Gastrocnemius medialis (tissue), 4 donors: ENCODE data around the gene NOX5. TPM values are rescaled to one million over a fixed set of nuclear protein-coding genes. Genes with fewer than 3 reads are reported as not detected.

ENCODE experiments used
- ATAC-seq, 2 donors: fragments of 150-250 bp; one replicate each; pipeline ENCODE4 v1.9.1; 2016
- DNase-seq, 2 donors: peaks; one replicate each; pipeline ENCODE4 v3.0.0-alpha.2; 2019
- H3K27ac ChIP-seq, 4 donors: fragments of 200-600 bp; sonication (generic); 1 replicate in 1 of 4; 2 replicates in 3 of 4; pipeline ENCODE4 v1.5.1; 2016 to 2018; ENCODE audit warnings: mild to moderate bottlenecking in 2 of 4, moderate library complexity in 1 of 4
- H3K27me3 ChIP-seq, 3 donors: fragments of 200-600 bp; sonication (generic) in 2 of 3; 1 replicate in 1 of 3; 2 replicates in 2 of 3; pipeline versions ENCODE4 v1.5.1 to v1.6.0; 2016 to 2019; ENCODE audit warnings: mild to moderate bottlenecking in 1 of 3, moderate library complexity in 1 of 3
- H3K36me3 ChIP-seq, 2 donors: fragments of 200-600 bp; sonication (generic) in 1 of 2; one replicate each; pipeline ENCODE4 v1.5.1; 2017 to 2018
- H3K4me1 ChIP-seq, 2 donors: fragments of 200-600 bp; sonication (generic) in 1 of 2; one replicate each; pipeline ENCODE4 v1.5.1; 2016 to 2017; ENCODE audit warnings: mild to moderate bottlenecking in 2 of 2
- H3K4me3 ChIP-seq, 4 donors: fragments of 200-600 bp; sonication (generic) in 3 of 4; 1 replicate in 1 of 4; 2 replicates in 3 of 4; pipeline ENCODE4 v1.5.1; 2016 to 2019; ENCODE audit warnings: mild to moderate bottlenecking in 2 of 4
- H3K9me3 ChIP-seq, 3 donors: fragments of 200-600 bp; sonication (generic) in 2 of 3; 1 replicate in 1 of 3; 2 replicates in 2 of 3; pipeline ENCODE4 v1.5.1; 2016 to 2019
- POLR2A ChIP-seq, 2 donors: fragments of 450-650 bp; IDR thresholded peaks; one replicate each; pipeline ENCODE4 v1.6.1; 2017; ENCODE audit warnings: antibody characterized with exemption in 2 of 2, mild to moderate bottlenecking in 2 of 2, moderate library complexity in 2 of 2
- in situ Hi-C, 4 donors: fragments of 200-750 bp; cut with MboI; loops; one replicate each; pipeline versions ENCODE4 v1.15.0 to v1.8.0; 2017; ENCODE audit warnings: low sequenced_read_pairs in 4 of 4
- intact Hi-C: fragments of 100-400 bp; cut with DNase I; formaldehyde crosslinking; loops from one replicate; pipeline ENCODE4 v1.15.1; 2023; ENCODE audit warnings: low total_unique reads
- total RNA-seq, 4 donors: library from RNA; depleted of rRNA; stranded (reverse); fragments of >200 nt; gene quantifications; one replicate each; pipeline versions ENCODE4 v1.1.0 to v1.2.3, GENCODE V29; 2016
- TF ChIP-seq, protein P1 (sequence below), 5 experiments: fragments of 450-650 bp in 3 of 5; fragments of 200-600 bp in 2 of 5; sonication (generic) in 2 of 5; IDR thresholded peaks in 4 of 5; conservative IDR thresholded peaks in 1 of 5; 1 replicate in 4 of 5; 2 replicates in 1 of 5; pipeline ENCODE4 v1.5.1; 2016 to 2019; ENCODE audit warnings: antibody characterized with exemption in 5 of 5, mild to moderate bottlenecking in 3 of 5, moderate library complexity in 3 of 5

Gene NOX5
- total RNA-seq, 4 donors from 2014 or later, result not detected

DNA sequence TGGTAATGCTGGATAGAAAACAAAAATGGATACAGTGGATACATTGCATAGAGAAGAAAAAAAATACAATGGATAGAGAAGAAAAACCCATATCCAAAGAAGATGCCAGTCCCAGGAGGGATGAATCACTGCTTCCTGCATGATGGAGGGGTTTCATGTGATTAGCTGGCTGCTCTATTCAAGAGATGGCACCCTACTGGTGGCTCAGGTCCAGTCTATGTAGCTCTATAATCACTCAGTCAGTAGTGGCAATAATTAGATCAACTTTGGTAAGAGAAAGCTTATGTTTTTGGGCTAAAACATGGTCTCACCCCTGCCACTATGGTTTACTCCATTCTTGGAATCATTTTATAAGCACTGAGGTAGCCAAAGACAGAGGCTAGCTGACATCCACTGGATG lies 33.7 kb upstream of the NOX5 start:
- Histone ChIP-seq H3K9me3 (no peaks in the 10 kb centered on the region), H3K4me3 (no peak overlapping the region), H3K27me3 (no peaks in the 10 kb centered on the region), H3K27ac (no peak overlapping the region), H3K36me3 (no peaks in the 10 kb centered on the region), H3K4me1 (no peaks in the 10 kb centered on the region)
- ATAC-seq (no peak), DNase-seq (no peak)
- in situ Hi-C loops, result no loop called here
- no peak for TF ChIP-seq POLR2A (IDR thresholded peaks at IDR 0.05)
- TF ChIP-seq, protein P1, sequence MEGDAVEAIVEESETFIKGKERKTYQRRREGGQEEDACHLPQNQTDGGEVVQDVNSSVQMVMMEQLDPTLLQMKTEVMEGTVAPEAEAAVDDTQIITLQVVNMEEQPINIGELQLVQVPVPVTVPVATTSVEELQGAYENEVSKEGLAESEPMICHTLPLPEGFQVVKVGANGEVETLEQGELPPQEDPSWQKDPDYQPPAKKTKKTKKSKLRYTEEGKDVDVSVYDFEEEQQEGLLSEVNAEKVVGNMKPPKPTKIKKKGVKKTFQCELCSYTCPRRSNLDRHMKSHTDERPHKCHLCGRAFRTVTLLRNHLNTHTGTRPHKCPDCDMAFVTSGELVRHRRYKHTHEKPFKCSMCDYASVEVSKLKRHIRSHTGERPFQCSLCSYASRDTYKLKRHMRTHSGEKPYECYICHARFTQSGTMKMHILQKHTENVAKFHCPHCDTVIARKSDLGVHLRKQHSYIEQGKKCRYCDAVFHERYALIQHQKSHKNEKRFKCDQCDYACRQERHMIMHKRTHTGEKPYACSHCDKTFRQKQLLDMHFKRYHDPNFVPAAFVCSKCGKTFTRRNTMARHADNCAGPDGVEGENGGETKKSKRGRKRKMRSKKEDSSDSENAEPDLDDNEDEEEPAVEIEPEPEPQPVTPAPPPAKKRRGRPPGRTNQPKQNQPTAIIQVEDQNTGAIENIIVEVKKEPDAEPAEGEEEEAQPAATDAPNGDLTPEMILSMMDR (IDR thresholded peaks at IDR 0.05 in 4 of 5, conservative IDR thresholded peaks at IDR 0.05 in 1 of 5), result no peak
- intact Hi-C loops, result no loop called here

DNA sequence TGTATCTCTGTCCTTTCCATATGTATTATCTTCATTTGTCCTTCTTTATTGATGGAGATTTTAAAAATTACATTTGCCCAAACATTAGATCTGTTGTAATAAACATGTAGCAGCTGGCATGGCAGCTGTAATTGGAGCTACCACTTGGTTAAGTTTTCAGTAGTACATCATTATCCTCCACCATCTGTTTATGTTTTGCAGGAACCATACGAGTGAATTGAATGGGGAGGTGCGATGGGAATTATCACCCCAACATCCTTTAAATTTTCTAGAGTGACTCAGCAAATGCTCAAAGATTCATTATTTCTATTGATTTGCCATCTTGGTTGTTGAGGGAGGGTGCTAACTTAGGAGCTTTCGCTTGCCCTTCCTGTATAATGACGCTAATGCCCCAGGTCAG lies 32.6 kb upstream of the NOX5 start:
- no peaks in the 10 kb centered on the region for H3K36me3 ChIP-seq
- no peak for TF ChIP-seq POLR2A (IDR thresholded peaks at IDR 0.05)
- TF ChIP-seq, protein P1 (IDR thresholded peaks at IDR 0.05 in 4 of 5, conservative IDR thresholded peaks at IDR 0.05 in 1 of 5), result no peak
- intact Hi-C loops, result no loop called here
- no peak for ATAC-seq
- H3K9me3 ChIP-seq, result no peaks in the 10 kb centered on the region
- in situ Hi-C loops, result no loop called here
- no peak overlapping the region for H3K27ac ChIP-seq
- no peaks in the 10 kb centered on the region for H3K27me3 ChIP-seq
- no peak for DNase-seq
- no peaks in the 10 kb centered on the region for H3K4me1 ChIP-seq
- no peak overlapping the region for H3K4me3 ChIP-seq

DNA sequence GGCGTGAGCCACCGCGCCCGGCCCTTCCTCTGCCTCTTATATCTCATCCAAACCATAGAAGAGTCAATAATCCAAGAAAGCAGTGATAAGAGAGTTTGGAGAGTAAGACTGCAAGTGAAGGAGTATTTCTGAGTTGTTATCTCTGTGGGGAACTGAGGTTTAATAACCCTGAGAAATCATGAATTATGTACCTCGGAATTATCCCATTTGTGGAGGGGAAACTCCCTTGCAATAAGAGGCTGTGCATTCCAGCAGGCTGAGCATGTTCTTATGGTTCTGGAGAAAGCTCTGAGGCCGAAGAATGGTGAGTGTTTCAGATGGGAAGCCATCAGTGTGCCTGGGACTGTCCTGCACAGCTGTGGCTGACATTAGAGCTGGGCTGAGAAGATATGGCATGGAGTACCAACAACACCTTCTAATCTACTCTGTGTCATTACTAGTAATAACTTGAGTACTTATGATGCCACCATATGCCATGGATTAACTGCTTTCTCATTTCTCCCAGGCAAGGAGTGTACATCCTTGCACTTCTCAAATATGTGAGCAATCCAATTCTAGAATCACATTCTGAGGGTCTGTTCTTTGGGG lies 31.4 kb upstream of the NOX5 start:
- ATAC-seq (no peak), DNase-seq (no peak)
- H3K27me3 ChIP-seq, result no peaks in the 10 kb centered on the region
- H3K4me3 ChIP-seq, result no peak overlapping the region
- H3K36me3 ChIP-seq, result no peaks in the 10 kb centered on the region
- no peaks in the 10 kb centered on the region for H3K9me3 ChIP-seq
- intact Hi-C loops, result no loop called here
- in situ Hi-C loops, result no loop called here
- no peaks in the 10 kb centered on the region for H3K4me1 ChIP-seq
- no peak overlapping the region for H3K27ac ChIP-seq
- no peak for TF ChIP-seq POLR2A (IDR thresholded peaks at IDR 0.05)
- TF ChIP-seq, protein P1 (IDR thresholded peaks at IDR 0.05 in 4 of 5, conservative IDR thresholded peaks at IDR 0.05 in 1 of 5), result no peak

DNA sequence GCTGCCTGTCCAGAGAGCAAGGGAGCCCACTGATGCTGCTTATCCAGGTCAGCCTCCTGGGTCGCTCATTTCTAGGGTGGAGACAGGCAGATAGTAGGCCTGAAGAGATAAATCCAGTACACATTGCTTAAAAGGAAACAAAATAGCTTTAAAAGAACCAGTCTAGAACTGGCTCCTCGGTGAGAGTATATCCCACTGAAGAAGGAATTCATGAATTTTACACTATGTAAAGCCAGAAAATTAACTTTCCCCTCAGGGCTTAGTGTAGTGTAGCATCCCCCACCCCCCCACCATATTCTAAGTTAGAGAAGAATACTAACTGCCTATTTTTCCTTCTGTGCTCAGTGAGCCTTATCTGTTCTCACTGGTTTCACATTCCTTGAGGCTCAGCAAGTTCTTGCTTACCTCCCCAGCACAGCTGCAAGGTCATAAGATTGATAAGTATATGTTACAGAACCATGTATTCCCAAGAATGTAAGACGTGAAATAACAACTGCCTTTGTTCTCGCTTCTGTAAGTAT lies 30.5 kb upstream of the NOX5 start:
- no peaks in the 10 kb centered on the region for H3K4me1 ChIP-seq
- no peak for ATAC-seq
- intact Hi-C loops (no loop called here), in situ Hi-C loops (no loop called here)
- no peak for DNase-seq
- H3K36me3 ChIP-seq, result no peaks in the 10 kb centered on the region
- no peak overlapping the region for H3K27ac ChIP-seq
- no peak for TF ChIP-seq POLR2A (IDR thresholded peaks at IDR 0.05)
- TF ChIP-seq, protein P1 (IDR thresholded peaks at IDR 0.05 in 4 of 5, conservative IDR thresholded peaks at IDR 0.05 in 1 of 5), result no peak
- no peaks in the 10 kb centered on the region for H3K27me3 ChIP-seq
- H3K4me3 ChIP-seq, result no peak overlapping the region
- H3K9me3 ChIP-seq, result no peaks in the 10 kb centered on the region

DNA sequence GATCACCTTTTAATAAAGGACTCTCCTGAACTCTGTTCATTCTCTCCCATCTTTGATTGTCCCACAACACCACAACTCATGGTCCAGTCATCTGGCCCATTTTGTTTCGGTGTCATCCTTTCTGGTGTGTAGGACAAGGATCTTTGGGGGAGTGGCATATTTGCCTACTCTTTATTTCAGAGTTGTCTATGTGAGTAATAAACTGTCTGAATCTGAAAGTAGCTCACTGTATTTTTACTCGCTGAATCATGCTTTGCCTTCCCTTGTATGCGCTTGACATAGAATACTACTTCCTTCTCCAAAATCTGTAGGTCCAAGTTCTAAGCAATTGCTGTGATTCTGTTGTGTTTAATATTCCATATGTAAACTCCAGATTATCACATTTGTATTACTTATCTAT lies 29.9 kb upstream of the NOX5 start:
- Histone ChIP-seq H3K27me3 (no peaks in the 10 kb centered on the region), H3K4me1 (no peaks in the 10 kb centered on the region), H3K27ac (no peak overlapping the region), H3K9me3 (no peaks in the 10 kb centered on the region), H3K4me3 (no peak overlapping the region), H3K36me3 (no peaks in the 10 kb centered on the region)
- in situ Hi-C loops (no loop called here), intact Hi-C loops (no loop called here)
- DNase-seq (no peak), ATAC-seq (no peak)
- TF ChIP-seq POLR2A (IDR thresholded peaks at IDR 0.05), result no peak
- TF ChIP-seq, protein P1 (IDR thresholded peaks at IDR 0.05 in 4 of 5, conservative IDR thresholded peaks at IDR 0.05 in 1 of 5), result no peak
